ENCODE data around the gene ZNF280A.

Gene ZNF280A

GRCh38 chr22:22521631-22522030, 1.6 kb upstream of the ZNF280A start:
- ATAC-seq: no peak
- no peak for TF ChIP-seq BACH2 (CRISPR knock-in tag; IDR thresholded peaks at IDR 0.05; ENCODE audit: borderline replicate concordance)
- TF ChIP-seq ZNF8 (CRISPR knock-in tag; IDR thresholded peaks at IDR 0.05): no peak
- no peak for TF ChIP-seq CREB5 (CRISPR knock-in tag; IDR thresholded peaks at IDR 0.05; ENCODE audit: low read depth)
- no peak for TF ChIP-seq POU6F1 (CRISPR knock-in tag; IDR thresholded peaks at IDR 0.05; ENCODE audit: borderline replicate concordance, low read depth)
- no peak for TF ChIP-seq ESRRG (CRISPR knock-in tag; IDR thresholded peaks at IDR 0.05)
- no peak for TF ChIP-seq CSDC2 (CRISPR knock-in tag; IDR thresholded peaks at IDR 0.05)
- no peak for TF ChIP-seq ZFP3 (CRISPR knock-in tag; IDR thresholded peaks at IDR 0.05)
- TF ChIP-seq TOX (CRISPR knock-in tag; IDR thresholded peaks at IDR 0.05; ENCODE audit: borderline replicate concordance): no peak
- TF ChIP-seq TSHZ2 (CRISPR knock-in tag; IDR thresholded peaks at IDR 0.05): no peak
- TF ChIP-seq TCF4 (CRISPR knock-in tag; IDR thresholded peaks at IDR 0.05; ENCODE audit: borderline replicate concordance): no peak
- TF ChIP-seq PPARA (CRISPR knock-in tag; IDR thresholded peaks at IDR 0.05; ENCODE audit: borderline replicate concordance): no peak
- TF ChIP-seq GLIS3 (CRISPR knock-in tag; IDR thresholded peaks at IDR 0.05): no peak
- no peak for TF ChIP-seq CSRNP3 (CRISPR knock-in tag; IDR thresholded peaks at IDR 0.05)
- TF ChIP-seq SNAI2 (CRISPR knock-in tag; IDR thresholded peaks at IDR 0.05): no peak
- TF ChIP-seq ZNF565 (CRISPR knock-in tag; conservative IDR thresholded peaks at IDR 0.05; ENCODE audit: low read depth): no peak
- TF ChIP-seq ZNF70 (CRISPR knock-in tag; IDR thresholded peaks at IDR 0.05): no peak
- TF ChIP-seq ISL1 (CRISPR knock-in tag; IDR thresholded peaks at IDR 0.05): no peak
- no peak for TF ChIP-seq ZFP30 (CRISPR knock-in tag; IDR thresholded peaks at IDR 0.05)
- no peak for TF ChIP-seq ARNTL (CRISPR knock-in tag; IDR thresholded peaks at IDR 0.05; ENCODE audit: borderline replicate concordance, low read depth)
- TF ChIP-seq OSR1 (CRISPR knock-in tag; IDR thresholded peaks at IDR 0.05): no peak

- no peak for ATAC-seq
- TF ChIP-seq CREB5 (CRISPR knock-in tag; IDR thresholded peaks at IDR 0.05; ENCODE audit: low read depth): no peak
- no peak for TF ChIP-seq TOX (CRISPR knock-in tag; IDR thresholded peaks at IDR 0.05; ENCODE audit: borderline replicate concordance)
- TF ChIP-seq GLIS3 (CRISPR knock-in tag; IDR thresholded peaks at IDR 0.05): no peak
- no peak for TF ChIP-seq ISL1 (CRISPR knock-in tag; IDR thresholded peaks at IDR 0.05)
- no peak for TF ChIP-seq ZC3H10 (CRISPR knock-in tag; IDR thresholded peaks at IDR 0.05)
- no peak for TF ChIP-seq POU6F1 (CRISPR knock-in tag; IDR thresholded peaks at IDR 0.05; ENCODE audit: borderline replicate concordance, low read depth)
- no peak for TF ChIP-seq ZNF8 (CRISPR knock-in tag; IDR thresholded peaks at IDR 0.05)
- no peak for TF ChIP-seq TSHZ2 (CRISPR knock-in tag; IDR thresholded peaks at IDR 0.05)
- no peak for TF ChIP-seq ARNTL (CRISPR knock-in tag; IDR thresholded peaks at IDR 0.05; ENCODE audit: borderline replicate concordance, low read depth)
- no peak for TF ChIP-seq ESRRG (CRISPR knock-in tag; IDR thresholded peaks at IDR 0.05)
- TF ChIP-seq BACH2 (CRISPR knock-in tag; IDR thresholded peaks at IDR 0.05; ENCODE audit: borderline replicate concordance): no peak
- no peak for TF ChIP-seq ZFP30 (CRISPR knock-in tag; IDR thresholded peaks at IDR 0.05)
- TF ChIP-seq ZNF70 (CRISPR knock-in tag; IDR thresholded peaks at IDR 0.05): no peak
- TF ChIP-seq ZNF565 (CRISPR knock-in tag; conservative IDR thresholded peaks at IDR 0.05; ENCODE audit: low read depth): no peak
- no peak for TF ChIP-seq ZFP3 (CRISPR knock-in tag; IDR thresholded peaks at IDR 0.05)
- TF ChIP-seq OSR1 (CRISPR knock-in tag; IDR thresholded peaks at IDR 0.05): no peak
- no peak for TF ChIP-seq SNAI2 (CRISPR knock-in tag; IDR thresholded peaks at IDR 0.05)
- no peak for TF ChIP-seq RARB (CRISPR knock-in tag; IDR thresholded peaks at IDR 0.05)
These were observed 865 bp upstream of the ZNF280A start for GRCh38 chr22:22520667-22521602.

All from SK-N-SH treated with all-trans-retinoic acid at 6 μM for 48 hours (cell line).